PC-3 (cell line): ENCODE measurements around the gene PFKL. TPM values are rescaled to one million over a fixed set of nuclear protein-coding genes. Genes with fewer than 3 reads are reported as not detected.

Source experiments
- ATAC-seq: fragments of 200-7000 bp; cut with Tn5 transposase; 2 replicates; pipeline ENCODE4 v1.9.1; 2020; ENCODE audit warnings: mild to moderate bottlenecking, moderate library complexity
- BruUV-seq: library from RNA; stranded (reverse); fragments of 400-500 nt; replicated peaks from 2 replicates; lab custom pipeline; 2021; lab: Mats Ljungman, UMichigan
- CTCF ChIA-PET: fragments of 300-600 bp; sonication (Branson Sonifier 250); formaldehyde crosslinking; loops from one replicate; lab custom pipeline; 2022; ENCODE audit warnings: antibody characterized with exemption; lab: Charles Lee
- POLR2A ChIA-PET: fragments of 300-600 bp; sonication (Branson Sonifier 250); formaldehyde crosslinking; loops from one replicate; lab custom pipeline; 2022; ENCODE audit warnings: antibody characterized with exemption; ENCODE audit not compliant: unreplicated experiment; lab: Charles Lee
- DNase-seq: peaks from one replicate; pipeline ENCODE4 v3.0.0-alpha.2; 2015
- H2AFZ ChIP-seq: fragments of 300-600 bp; sonication (generic); 2 replicates; pipeline ENCODE4 v1.6.0; 2016; ENCODE audit warnings: antibody characterized with exemption, low read length
- H3F3A ChIP-seq: fragments of 300-600 bp; sonication (generic); one replicate; pipeline ENCODE4 v1.6.0; 2017; ENCODE audit warnings: antibody characterized with exemption, low read length, control low read depth, mild to moderate bottlenecking; ENCODE audit not compliant: unreplicated experiment
- H3K27ac ChIP-seq: fragments of 300-600 bp; sonication (generic); 2 replicates; pipeline ENCODE4 v1.5.1; 2016; ENCODE audit warnings: mild to moderate bottlenecking, low read length
- H3K27me3 ChIP-seq: fragments of 300-600 bp; sonication (generic); 2 replicates; pipeline ENCODE4 v1.6.1; 2016; ENCODE audit warnings: low read length, mixed read lengths
- H3K36me3 ChIP-seq: fragments of 300-600 bp; sonication (generic); 2 replicates; pipeline ENCODE4 v1.6.1; 2016; ENCODE audit warnings: low read depth, mixed run types, low read length, mixed read lengths
- H3K4me1 ChIP-seq: fragments of 300-600 bp; sonication (generic); 2 replicates; pipeline ENCODE4 v1.5.1; 2016; ENCODE audit warnings: low read length; ENCODE audit not compliant: insufficient read depth
- H3K4me2 ChIP-seq: fragments of 300-600 bp; sonication (generic); 2 replicates; pipeline ENCODE4 v1.6.0; 2016; ENCODE audit warnings: low read length
- H3K4me3 ChIP-seq: fragments of 300-600 bp; sonication (generic); 2 replicates; pipeline ENCODE4 v1.5.1; 2016; ENCODE audit warnings: mild to moderate bottlenecking, low read length, mixed read lengths
- H3K79me2 ChIP-seq: fragments of 300-600 bp; sonication (generic); 2 replicates; pipeline ENCODE4 v1.6.1; 2017; ENCODE audit warnings: low read length, mixed read lengths
- H3K9ac ChIP-seq: fragments of 300-600 bp; sonication (generic); 2 replicates; pipeline ENCODE4 v1.6.0; 2016; ENCODE audit warnings: mild to moderate bottlenecking, low read length
- H3K9me2 ChIP-seq: fragments of 300-600 bp; sonication (generic); replicated peaks from 2 replicates; pipeline ENCODE4 v1.6.1; 2016; ENCODE audit warnings: mixed run types, low read length, mixed read lengths
- H3K9me3 ChIP-seq: fragments of 300-600 bp; sonication (generic); 2 replicates; pipeline ENCODE4 v1.6.1; 2016; ENCODE audit warnings: low read length, mixed read lengths
- H4K20me1 ChIP-seq: fragments of 300-600 bp; sonication (generic); 2 replicates; pipeline ENCODE4 v1.6.1; 2016; ENCODE audit warnings: low read length, mixed read lengths
- EZH2 ChIP-seq: fragments of 300-600 bp; sonication (generic); IDR thresholded peaks from one replicate; pipeline ENCODE4 v1.6.1; 2017; ENCODE audit warnings: antibody characterized with exemption, mild to moderate bottlenecking, low read length; ENCODE audit not compliant: unreplicated experiment
- EZH2phosphoT487 ChIP-seq: fragments of 300-600 bp; sonication (generic); IDR thresholded peaks from 2 replicates; pipeline ENCODE4 v1.6.1; 2018; ENCODE audit warnings: mild to moderate bottlenecking, antibody characterized with exemption, low read length, borderline replicate concordance
- intact Hi-C: fragments of 100-400 bp; cut with micrococcal nuclease; formaldehyde crosslinking; loops from 2 replicates; pipeline ENCODE4 v1.9.0; 2023
- total RNA-seq: library from RNA; depleted of rRNA; stranded (reverse); fragments of >200 nt; gene quantifications from 2 replicates; pipeline ENCODE4 v1.2.3, GENCODE V29; 2014
- TF ChIP-seq, protein P1 (sequence below): fragments of 300-600 bp; sonication (generic); conservative IDR thresholded peaks from 2 replicates; pipeline ENCODE4 v1.5.1; 2017; ENCODE audit warnings: antibody characterized with exemption, low read depth, mild to moderate bottlenecking, low read length

PFKL gene
- total RNA-seq, 1 experiment from 2014 or later, result 223 TPM

DNA sequence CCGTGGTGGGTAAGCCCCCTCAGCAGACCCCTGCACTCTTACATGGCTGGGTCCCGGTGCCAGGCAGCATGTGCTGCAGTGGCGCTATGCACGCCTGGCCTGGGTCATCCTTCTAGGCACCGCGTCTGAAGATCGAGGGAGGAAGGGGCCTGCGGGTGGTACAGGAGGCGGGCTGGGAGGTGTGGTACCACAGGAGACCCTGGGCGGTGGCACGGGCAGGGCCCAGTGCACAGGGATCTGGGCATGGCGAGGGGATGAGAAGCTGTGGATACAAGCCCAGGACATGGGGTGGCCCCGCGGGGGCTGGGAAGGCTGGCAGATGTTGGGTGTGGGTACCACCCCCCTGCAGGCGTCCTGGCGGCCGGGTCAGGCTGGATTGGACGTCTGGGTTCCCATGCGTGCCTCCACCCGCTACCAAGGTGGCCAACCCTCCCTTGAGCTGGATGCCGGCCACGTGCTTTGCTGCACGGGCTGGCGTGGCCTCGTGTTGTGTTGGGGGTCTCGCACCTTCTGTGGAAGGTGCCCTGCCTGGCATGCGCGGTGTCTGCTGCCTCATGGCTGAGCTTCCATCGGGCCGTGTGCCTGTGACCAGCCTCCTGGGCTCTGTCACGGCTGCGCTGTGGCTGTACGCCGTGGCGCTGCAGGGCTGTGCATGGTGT, 19.7 kb downstream of the PFKL start:
- H3K9ac ChIP-seq, result no peak overlapping the region
- POLR2A ChIA-PET, result no interaction called here
- no peak overlapping the region for H3K4me3 ChIP-seq
- H2AFZ ChIP-seq, result no peak overlapping the region
- intact Hi-C loops, result no loop called here
- no peak for DNase-seq
- H3K4me1 ChIP-seq, result no peaks in the 10 kb centered on the region
- no peak for ATAC-seq
- TF ChIP-seq EZH2phosphoT487, result no peak
- TF ChIP-seq, protein P1, sequence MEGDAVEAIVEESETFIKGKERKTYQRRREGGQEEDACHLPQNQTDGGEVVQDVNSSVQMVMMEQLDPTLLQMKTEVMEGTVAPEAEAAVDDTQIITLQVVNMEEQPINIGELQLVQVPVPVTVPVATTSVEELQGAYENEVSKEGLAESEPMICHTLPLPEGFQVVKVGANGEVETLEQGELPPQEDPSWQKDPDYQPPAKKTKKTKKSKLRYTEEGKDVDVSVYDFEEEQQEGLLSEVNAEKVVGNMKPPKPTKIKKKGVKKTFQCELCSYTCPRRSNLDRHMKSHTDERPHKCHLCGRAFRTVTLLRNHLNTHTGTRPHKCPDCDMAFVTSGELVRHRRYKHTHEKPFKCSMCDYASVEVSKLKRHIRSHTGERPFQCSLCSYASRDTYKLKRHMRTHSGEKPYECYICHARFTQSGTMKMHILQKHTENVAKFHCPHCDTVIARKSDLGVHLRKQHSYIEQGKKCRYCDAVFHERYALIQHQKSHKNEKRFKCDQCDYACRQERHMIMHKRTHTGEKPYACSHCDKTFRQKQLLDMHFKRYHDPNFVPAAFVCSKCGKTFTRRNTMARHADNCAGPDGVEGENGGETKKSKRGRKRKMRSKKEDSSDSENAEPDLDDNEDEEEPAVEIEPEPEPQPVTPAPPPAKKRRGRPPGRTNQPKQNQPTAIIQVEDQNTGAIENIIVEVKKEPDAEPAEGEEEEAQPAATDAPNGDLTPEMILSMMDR, result no peak
- no peak for TF ChIP-seq EZH2
- BruUV-seq, result no TSS peak
- H4K20me1 ChIP-seq, result no peaks in the 10 kb centered on the region
- no peak overlapping the region for H3K4me2 ChIP-seq
- peaks cover 11% of the 10 kb centered on the region for H3K36me3 ChIP-seq
- CTCF ChIA-PET, result interaction anchor here (0.6 kb wide), 1 partner anchor 20 kb away, joined by 6 read pairs; the partner anchor contains the start of gene CFAP410
- H3K79me2 ChIP-seq, result no peaks in the 10 kb centered on the region
- H3K9me2 ChIP-seq, result no peaks in the 10 kb centered on the region
- H3F3A ChIP-seq, result no peaks in the 10 kb centered on the region
- H3K9me3 ChIP-seq, result no peaks in the 10 kb centered on the region
- H3K27me3 ChIP-seq, result no peaks in the 10 kb centered on the region
- no peak overlapping the region for H3K27ac ChIP-seq

DNA sequence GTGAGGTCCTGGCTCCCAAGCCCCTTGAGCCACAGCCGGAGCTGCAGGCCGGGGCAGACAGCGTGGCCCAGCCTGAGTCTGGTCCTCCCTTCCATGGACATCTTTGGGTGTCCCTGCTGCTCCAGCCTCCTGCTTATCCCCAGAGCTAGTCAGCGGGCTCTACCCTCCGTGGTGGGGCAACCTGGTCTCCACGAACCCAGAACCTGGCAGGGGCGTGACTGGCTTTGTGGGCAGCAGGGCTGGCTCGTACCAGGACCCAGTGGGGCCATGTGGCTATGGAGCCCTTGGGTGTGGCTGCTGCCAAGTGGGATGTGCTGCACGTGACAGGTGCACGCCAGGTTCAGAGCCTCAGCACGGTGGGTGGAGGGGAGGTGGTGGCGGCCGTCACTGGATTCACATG, 21.0 kb downstream of the PFKL start:
- ChIA-PET CTCF (no interaction called here), POLR2A (no interaction called here)
- no peak for TF ChIP-seq EZH2phosphoT487
- TF ChIP-seq EZH2, result no peak
- TF ChIP-seq, protein P1, result no peak
- H3K36me3 ChIP-seq, result peaks cover 11% of the 10 kb centered on the region
- no peak overlapping the region for H3K4me3 ChIP-seq
- H3K27ac ChIP-seq, result no peak overlapping the region
- DNase-seq, result no peak
- no peak overlapping the region for H3K4me2 ChIP-seq
- H3K9me2 ChIP-seq, result no peaks in the 10 kb centered on the region
- no peak overlapping the region for H2AFZ ChIP-seq
- BruUV-seq, result no TSS peak
- no peaks in the 10 kb centered on the region for H4K20me1 ChIP-seq
- ATAC-seq, result no peak
- H3K4me1 ChIP-seq, result no peaks in the 10 kb centered on the region
- intact Hi-C loops, result no loop called here
- H3F3A ChIP-seq, result no peaks in the 10 kb centered on the region
- no peaks in the 10 kb centered on the region for H3K27me3 ChIP-seq
- H3K79me2 ChIP-seq, result no peaks in the 10 kb centered on the region
- H3K9ac ChIP-seq, result no peak overlapping the region
- H3K9me3 ChIP-seq, result no peaks in the 10 kb centered on the region

DNA sequence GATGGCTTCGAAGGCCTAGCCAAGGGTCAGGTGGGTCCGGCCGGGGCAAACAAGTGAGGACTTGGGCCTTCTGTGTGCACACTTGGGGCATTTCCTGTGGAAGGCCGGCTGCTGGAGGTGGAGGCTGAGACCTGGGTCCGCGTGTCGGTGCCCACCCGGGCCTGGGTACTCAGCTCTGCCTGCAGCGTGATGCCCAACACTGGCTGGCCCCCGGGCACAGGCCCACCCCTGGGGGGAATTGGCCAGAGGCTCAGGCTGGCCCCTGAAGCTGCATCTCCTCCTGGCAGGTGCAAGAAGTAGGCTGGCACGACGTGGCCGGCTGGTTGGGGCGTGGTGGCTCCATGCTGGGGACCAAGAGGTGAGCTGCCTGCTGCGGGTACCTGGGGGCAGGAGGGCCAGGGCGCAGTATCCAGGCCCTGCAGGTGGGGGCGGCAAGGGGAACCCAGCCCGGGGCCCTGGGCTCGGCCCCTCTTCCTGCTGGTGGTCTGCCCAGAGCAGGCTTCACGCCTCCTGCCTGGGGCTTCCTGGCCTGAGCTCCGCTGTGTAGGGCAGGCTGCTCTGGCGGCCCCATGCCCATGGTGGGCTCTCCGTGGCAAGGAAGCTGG, 22.1 kb downstream of the PFKL start:
- ChIA-PET POLR2A (no interaction called here), CTCF (no interaction called here)
- no peaks in the 10 kb centered on the region for H4K20me1 ChIP-seq
- H3K4me3 ChIP-seq, result no peak overlapping the region
- TF ChIP-seq, protein P1, result no peak
- TF ChIP-seq EZH2phosphoT487, result no peak
- TF ChIP-seq EZH2, result no peak
- peaks cover 11% of the 10 kb centered on the region for H3K36me3 ChIP-seq
- H3F3A ChIP-seq, result no peaks in the 10 kb centered on the region
- H3K9me2 ChIP-seq, result no peaks in the 10 kb centered on the region
- no peak overlapping the region for H3K4me2 ChIP-seq
- no peak overlapping the region for H3K27ac ChIP-seq
- no peak for ATAC-seq
- intact Hi-C loops, result no loop called here
- no TSS peak for BruUV-seq
- H3K9ac ChIP-seq, result no peak overlapping the region
- no peaks in the 10 kb centered on the region for H3K79me2 ChIP-seq
- no peaks in the 10 kb centered on the region for H3K9me3 ChIP-seq
- no peaks in the 10 kb centered on the region for H3K4me1 ChIP-seq
- DNase-seq, result no peak
- no peak overlapping the region for H2AFZ ChIP-seq
- H3K27me3 ChIP-seq, result no peaks in the 10 kb centered on the region
